ENCODE measurements around the gene KCNN2.

GRCh38 chr5:114380721-114381120 is 18.9 kb downstream of the KCNN2 start:
- TF ChIP-seq CTCF (IDR thresholded peaks at IDR 0.05; ENCODE audit: poor library complexity, severe bottlenecking), result no peak
- no peak for TF ChIP-seq TAF1 (IDR thresholded peaks at IDR 0.05; ENCODE audit: low read depth)
- no peak for TF ChIP-seq EZH2 (IDR thresholded peaks at IDR 0.05; ENCODE audit: borderline replicate concordance, insufficient read depth, low read length, poor library complexity, severe bottlenecking)
- TF ChIP-seq POLR2AphosphoS5 (IDR thresholded peaks at IDR 0.05), result no peak
- TF ChIP-seq EP300 (conservative IDR thresholded peaks at IDR 0.05; ENCODE audit: poor library complexity, severe bottlenecking), result no peak
- TF ChIP-seq, protein P1, sequence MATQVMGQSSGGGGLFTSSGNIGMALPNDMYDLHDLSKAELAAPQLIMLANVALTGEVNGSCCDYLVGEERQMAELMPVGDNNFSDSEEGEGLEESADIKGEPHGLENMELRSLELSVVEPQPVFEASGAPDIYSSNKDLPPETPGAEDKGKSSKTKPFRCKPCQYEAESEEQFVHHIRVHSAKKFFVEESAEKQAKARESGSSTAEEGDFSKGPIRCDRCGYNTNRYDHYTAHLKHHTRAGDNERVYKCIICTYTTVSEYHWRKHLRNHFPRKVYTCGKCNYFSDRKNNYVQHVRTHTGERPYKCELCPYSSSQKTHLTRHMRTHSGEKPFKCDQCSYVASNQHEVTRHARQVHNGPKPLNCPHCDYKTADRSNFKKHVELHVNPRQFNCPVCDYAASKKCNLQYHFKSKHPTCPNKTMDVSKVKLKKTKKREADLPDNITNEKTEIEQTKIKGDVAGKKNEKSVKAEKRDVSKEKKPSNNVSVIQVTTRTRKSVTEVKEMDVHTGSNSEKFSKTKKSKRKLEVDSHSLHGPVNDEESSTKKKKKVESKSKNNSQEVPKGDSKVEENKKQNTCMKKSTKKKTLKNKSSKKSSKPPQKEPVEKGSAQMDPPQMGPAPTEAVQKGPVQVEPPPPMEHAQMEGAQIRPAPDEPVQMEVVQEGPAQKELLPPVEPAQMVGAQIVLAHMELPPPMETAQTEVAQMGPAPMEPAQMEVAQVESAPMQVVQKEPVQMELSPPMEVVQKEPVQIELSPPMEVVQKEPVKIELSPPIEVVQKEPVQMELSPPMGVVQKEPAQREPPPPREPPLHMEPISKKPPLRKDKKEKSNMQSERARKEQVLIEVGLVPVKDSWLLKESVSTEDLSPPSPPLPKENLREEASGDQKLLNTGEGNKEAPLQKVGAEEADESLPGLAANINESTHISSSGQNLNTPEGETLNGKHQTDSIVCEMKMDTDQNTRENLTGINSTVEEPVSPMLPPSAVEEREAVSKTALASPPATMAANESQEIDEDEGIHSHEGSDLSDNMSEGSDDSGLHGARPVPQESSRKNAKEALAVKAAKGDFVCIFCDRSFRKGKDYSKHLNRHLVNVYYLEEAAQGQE (IDR thresholded peaks at IDR 0.05; ENCODE audit: borderline replicate concordance), result no peak
- no peak for TF ChIP-seq RAD21 (conservative IDR thresholded peaks at IDR 0.05)
